Transverse colon (tissue), 3 donors: ENCODE data around the gene NKAP.
"Not testable (repeated sequence)": the region's sequence is repeated elsewhere in the genome, so short reads cannot be mapped to it uniquely, and the experiment has no call there.

ENCODE experiments used
- POLR2A ChIP-seq: fragments of 450-650 bp; IDR thresholded peaks from one replicate; pipeline ENCODE4 v1.6.1; 2016; ENCODE audit warnings: antibody characterized with exemption, mild to moderate bottlenecking, moderate library complexity
- TF ChIP-seq, protein P1 (sequence below), 5 experiments: fragments of 200-600 bp in 3 of 5; fragments of 450-650 bp in 2 of 5; sonication (generic) in 3 of 5; IDR thresholded peaks; 1 replicate in 2 of 5; 2 replicates in 3 of 5; pipeline ENCODE4 v1.5.1; 2016 to 2017; ENCODE audit warnings: antibody characterized with exemption in 5 of 5, inconsistent platforms in 3 of 5, mild to moderate bottlenecking in 2 of 5, moderate library complexity in 1 of 5

DNA sequence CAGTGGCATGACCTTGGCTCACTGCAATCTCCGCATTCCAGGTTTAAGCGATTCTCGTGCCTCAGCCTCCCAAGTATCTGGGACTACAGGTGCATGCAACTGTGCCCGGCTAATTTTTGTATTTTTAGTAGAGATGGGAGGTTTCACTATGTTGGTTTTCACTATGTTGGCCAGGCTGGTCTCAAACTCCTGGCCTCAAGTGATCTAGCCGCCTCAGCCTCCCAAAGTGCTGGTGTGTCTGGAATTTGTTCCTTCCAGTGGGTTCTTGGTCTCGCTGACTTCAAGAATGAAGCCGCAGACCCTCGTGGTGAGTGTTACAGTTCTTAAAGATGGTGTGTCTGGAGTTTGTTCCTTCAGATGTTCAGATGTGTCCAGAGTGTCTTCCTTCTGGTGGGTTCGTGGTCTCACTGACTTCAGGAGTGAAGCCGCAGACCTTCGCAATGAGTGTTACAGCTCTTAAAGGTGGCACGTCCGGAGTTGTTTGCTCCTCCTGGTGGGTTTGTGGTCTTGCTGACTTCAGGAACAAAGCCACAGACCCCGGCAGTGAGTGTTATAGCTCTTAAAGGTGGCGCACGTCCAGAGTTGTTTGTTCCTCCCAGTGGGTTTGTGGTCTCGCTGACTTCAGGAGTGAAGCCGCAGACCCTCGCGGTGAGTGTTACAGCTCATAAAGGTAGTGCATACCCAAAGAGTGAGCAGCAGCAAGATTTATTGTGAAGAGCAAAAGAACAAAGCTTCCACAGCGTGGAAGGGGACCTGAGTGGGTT lies 12.4 kb upstream of the NKAP start:
- not testable (repeated sequence) for TF ChIP-seq POLR2A
- TF ChIP-seq, protein P1, sequence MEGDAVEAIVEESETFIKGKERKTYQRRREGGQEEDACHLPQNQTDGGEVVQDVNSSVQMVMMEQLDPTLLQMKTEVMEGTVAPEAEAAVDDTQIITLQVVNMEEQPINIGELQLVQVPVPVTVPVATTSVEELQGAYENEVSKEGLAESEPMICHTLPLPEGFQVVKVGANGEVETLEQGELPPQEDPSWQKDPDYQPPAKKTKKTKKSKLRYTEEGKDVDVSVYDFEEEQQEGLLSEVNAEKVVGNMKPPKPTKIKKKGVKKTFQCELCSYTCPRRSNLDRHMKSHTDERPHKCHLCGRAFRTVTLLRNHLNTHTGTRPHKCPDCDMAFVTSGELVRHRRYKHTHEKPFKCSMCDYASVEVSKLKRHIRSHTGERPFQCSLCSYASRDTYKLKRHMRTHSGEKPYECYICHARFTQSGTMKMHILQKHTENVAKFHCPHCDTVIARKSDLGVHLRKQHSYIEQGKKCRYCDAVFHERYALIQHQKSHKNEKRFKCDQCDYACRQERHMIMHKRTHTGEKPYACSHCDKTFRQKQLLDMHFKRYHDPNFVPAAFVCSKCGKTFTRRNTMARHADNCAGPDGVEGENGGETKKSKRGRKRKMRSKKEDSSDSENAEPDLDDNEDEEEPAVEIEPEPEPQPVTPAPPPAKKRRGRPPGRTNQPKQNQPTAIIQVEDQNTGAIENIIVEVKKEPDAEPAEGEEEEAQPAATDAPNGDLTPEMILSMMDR (IDR thresholded peaks at IDR 0.05): not testable (repeated sequence)
